Stimulated activated memory B cell treated with anti-CD40 and anti-IgM and Interleukin-4, amounts not matched to agents 10 μg/mL and 1 μg/mL and 100 μg/mL, for 72 hours (primary cell): Measurements from ENCODE around the gene WDFY4.

Source experiments
- ATAC-seq: fragments of 150-1000 bp; cut with Tn5 transposase; 2 replicates; pipeline ENCODE4 v1.10.0; 2021
- H3K27ac Mint-ChIP-seq: one replicate; pipeline ENCODE4 v1.8.0; 2022; ENCODE audit warnings: mild to moderate bottlenecking, mixed read lengths
- H3K27me3 Mint-ChIP-seq: one replicate; pipeline ENCODE4 v1.8.0; 2022; ENCODE audit warnings: mixed read lengths
- H3K36me3 Mint-ChIP-seq: one replicate; pipeline ENCODE4 v1.8.0; 2022; ENCODE audit warnings: mixed read lengths
- H3K4me1 Mint-ChIP-seq: one replicate; pipeline ENCODE4 v1.8.0; 2022; ENCODE audit warnings: mixed read lengths
- H3K4me3 Mint-ChIP-seq: one replicate; pipeline ENCODE4 v1.8.0; 2022; ENCODE audit warnings: mild to moderate bottlenecking, moderate library complexity, mixed read lengths
- H3K9me3 Mint-ChIP-seq: one replicate; pipeline ENCODE4 v1.8.0; 2022; ENCODE audit warnings: mixed read lengths

Gene WDFY4

DNA sequence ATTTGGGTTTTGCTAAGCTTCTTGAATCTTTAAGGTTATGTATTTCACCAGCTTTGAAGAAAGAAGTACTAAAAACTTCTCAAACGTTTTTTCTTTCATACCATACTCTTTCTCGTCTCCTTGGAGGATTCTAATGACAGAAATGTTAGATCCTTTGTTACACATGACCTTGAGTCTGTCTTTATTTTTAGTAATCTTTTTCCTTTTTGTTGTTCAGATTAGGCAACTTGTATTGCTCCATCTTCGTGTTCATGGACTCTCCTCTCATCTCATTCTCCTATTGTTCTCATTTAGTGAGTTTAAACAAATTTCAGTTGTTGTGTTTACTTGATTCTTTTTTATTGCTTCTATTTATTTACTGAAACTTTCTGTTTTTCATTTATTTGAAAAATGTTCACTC is 73.7 kb downstream of the WDFY4 start:
- no peak for ATAC-seq
- Mint-ChIP-seq H3K27me3 (no peaks in the 10 kb centered on the region), H3K27ac (peak overlapping the region; percentile 46), H3K9me3 (no peaks in the 10 kb centered on the region), H3K36me3 (peaks cover 81% of the 10 kb centered on the region), H3K4me1 (peaks cover 84% of the 10 kb centered on the region), H3K4me3 (peak overlapping the region; percentile 55)

GRCh38 chr10:48759113-48759901 is 74.6 kb downstream of the WDFY4 start:
- H3K27me3 Mint-ChIP-seq, result no peaks in the 10 kb centered on the region
- H3K4me3 Mint-ChIP-seq, result peak overlapping the region; percentile 7
- H3K27ac Mint-ChIP-seq, result peak overlapping the region; percentile 46
- peaks cover 80% of the 10 kb centered on the region for H3K4me1 Mint-ChIP-seq
- no peaks in the 10 kb centered on the region for H3K9me3 Mint-ChIP-seq
- H3K36me3 Mint-ChIP-seq, result peaks cover 78% of the 10 kb centered on the region
- ATAC-seq, result peak; percentile 96

DNA sequence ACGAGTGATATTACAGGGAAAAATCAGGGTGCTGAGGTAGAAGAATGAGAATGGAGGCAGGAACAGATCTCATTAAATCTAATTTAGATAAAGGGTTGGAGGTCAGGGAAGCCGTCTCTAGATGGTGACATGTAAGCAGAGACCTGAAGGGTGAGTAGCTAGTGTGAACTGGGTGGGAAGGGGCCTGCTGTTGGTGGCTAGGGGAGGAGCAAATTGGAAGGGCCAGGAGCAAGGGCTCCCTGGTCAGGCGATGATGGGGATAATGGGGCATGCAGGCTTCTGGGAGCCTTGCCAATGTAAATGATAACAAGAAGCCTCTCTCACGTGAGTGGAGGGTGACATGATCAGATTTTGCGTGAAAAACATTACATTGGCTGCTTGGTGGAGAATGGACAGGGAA is 76.3 kb downstream of the WDFY4 start:
- no peak overlapping the region for H3K4me3 Mint-ChIP-seq
- no peaks in the 10 kb centered on the region for H3K27me3 Mint-ChIP-seq
- peak overlapping the region; percentile 46 for H3K27ac Mint-ChIP-seq
- H3K36me3 Mint-ChIP-seq, result peaks cover 71% of the 10 kb centered on the region
- H3K4me1 Mint-ChIP-seq, result peaks cover 76% of the 10 kb centered on the region
- no peaks in the 10 kb centered on the region for H3K9me3 Mint-ChIP-seq
- no peak for ATAC-seq

- Mint-ChIP-seq H3K9me3 (no peaks in the 10 kb centered on the region), H3K27ac (peak overlapping the region; percentile 46)
- ATAC-seq, result no peak
Observed at GRCh38 chr10:48762064-48763042, 77.7 kb downstream of the WDFY4 start.

GRCh38 chr10:48763403-48763965 is 78.8 kb downstream of the WDFY4 start:
- no peaks in the 10 kb centered on the region for H3K27me3 Mint-ChIP-seq
- H3K27ac Mint-ChIP-seq, result no peak overlapping the region
- H3K36me3 Mint-ChIP-seq, result peaks cover 73% of the 10 kb centered on the region
- no peak for ATAC-seq
- peaks cover 70% of the 10 kb centered on the region for H3K4me1 Mint-ChIP-seq
- H3K4me3 Mint-ChIP-seq, result no peak overlapping the region
- no peaks in the 10 kb centered on the region for H3K9me3 Mint-ChIP-seq

More at GRCh38 chr10:48762064-48763042, 77.7 kb downstream of the WDFY4 start:
- peaks cover 76% of the 10 kb centered on the region for H3K36me3 Mint-ChIP-seq
- peaks cover 70% of the 10 kb centered on the region for H3K4me1 Mint-ChIP-seq
- H3K27me3 Mint-ChIP-seq, result no peaks in the 10 kb centered on the region
- no peak overlapping the region for H3K4me3 Mint-ChIP-seq

DNA sequence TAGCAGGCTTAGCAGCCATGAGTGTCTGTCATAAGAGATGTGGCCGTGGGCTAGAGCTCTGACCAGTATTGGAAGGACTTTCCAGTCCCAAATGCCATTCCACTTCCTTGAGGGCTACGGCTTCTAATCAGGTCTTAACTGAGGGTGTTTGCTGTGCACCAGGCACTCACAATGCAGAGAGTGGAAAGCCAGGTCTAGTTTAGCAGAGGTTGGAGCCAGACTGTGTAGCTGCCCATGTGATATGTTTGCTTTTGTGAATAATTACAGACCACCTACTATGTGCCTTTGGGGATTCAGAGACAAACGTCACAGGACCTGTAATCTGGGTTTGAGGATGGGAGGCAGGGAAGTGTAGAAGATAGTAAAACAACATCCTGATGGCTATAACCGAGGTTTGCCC is 79.8 kb downstream of the WDFY4 start:
- peaks cover 68% of the 10 kb centered on the region for H3K4me1 Mint-ChIP-seq
- no peak for ATAC-seq
- no peaks in the 10 kb centered on the region for H3K27me3 Mint-ChIP-seq
- no peak overlapping the region for H3K4me3 Mint-ChIP-seq
- H3K27ac Mint-ChIP-seq, result peak overlapping the region; percentile 81
- H3K9me3 Mint-ChIP-seq, result no peaks in the 10 kb centered on the region
- peaks cover 75% of the 10 kb centered on the region for H3K36me3 Mint-ChIP-seq

GRCh38 chr10:48765039-48765438 is 80.4 kb downstream of the WDFY4 start:
- Mint-ChIP-seq H3K4me1 (peaks cover 68% of the 10 kb centered on the region), H3K27me3 (no peaks in the 10 kb centered on the region), H3K4me3 (no peak overlapping the region), H3K36me3 (peaks cover 75% of the 10 kb centered on the region), H3K9me3 (no peaks in the 10 kb centered on the region), H3K27ac (peak overlapping the region; percentile 81)
- no peak for ATAC-seq

- Mint-ChIP-seq H3K4me1 (peaks cover 69% of the 10 kb centered on the region), H3K27ac (peak overlapping the region; percentile 81), H3K4me3 (no peak overlapping the region), H3K9me3 (no peaks in the 10 kb centered on the region), H3K27me3 (no peaks in the 10 kb centered on the region), H3K36me3 (peaks cover 75% of the 10 kb centered on the region)
- peak; percentile 74 for ATAC-seq
Observed at GRCh38 chr10:48765527-48765926, 80.9 kb downstream of the WDFY4 start.

DNA sequence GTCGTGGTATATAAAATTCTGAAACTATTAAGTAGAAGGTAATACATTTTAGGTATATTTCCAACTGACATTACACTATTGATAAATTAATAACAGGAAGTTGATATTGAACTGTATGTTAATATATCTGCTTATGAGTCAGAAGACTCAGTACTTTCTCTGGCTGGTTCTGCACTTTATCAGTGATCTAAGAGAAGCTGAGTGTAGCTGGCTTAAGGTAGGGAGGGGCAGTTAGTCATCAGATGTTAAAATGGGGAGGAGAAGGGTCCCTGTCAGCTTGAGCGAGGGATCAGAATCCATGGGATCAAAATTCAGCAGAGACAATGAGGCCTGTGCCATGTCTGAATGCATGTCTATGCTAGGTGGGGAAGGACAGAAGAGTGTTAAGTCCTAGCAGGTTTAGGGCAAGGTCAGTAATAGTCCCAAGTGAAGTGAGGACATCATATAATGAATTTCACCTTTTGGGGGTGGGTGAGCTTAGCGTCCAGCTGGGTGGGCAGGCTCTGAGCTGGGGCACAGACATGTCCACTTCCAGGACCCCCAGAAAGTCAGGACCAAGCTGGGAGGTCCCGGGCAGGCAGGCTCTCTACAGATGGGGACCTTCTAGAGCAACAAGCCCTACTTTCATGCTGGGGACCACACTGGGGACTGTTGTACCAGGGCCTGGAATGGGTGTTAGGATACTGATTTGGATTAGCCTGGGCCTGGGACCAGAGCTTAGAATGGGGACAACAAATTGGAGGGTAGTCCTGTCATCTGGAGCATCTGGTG is 82.9 kb downstream of the WDFY4 start:
- Mint-ChIP-seq H3K27me3 (no peaks in the 10 kb centered on the region), H3K27ac (peak overlapping the region; percentile 81), H3K4me3 (no peak overlapping the region), H3K36me3 (peaks cover 75% of the 10 kb centered on the region), H3K4me1 (peaks cover 61% of the 10 kb centered on the region), H3K9me3 (peaks cover 5% of the 10 kb centered on the region)
- no peak for ATAC-seq

DNA sequence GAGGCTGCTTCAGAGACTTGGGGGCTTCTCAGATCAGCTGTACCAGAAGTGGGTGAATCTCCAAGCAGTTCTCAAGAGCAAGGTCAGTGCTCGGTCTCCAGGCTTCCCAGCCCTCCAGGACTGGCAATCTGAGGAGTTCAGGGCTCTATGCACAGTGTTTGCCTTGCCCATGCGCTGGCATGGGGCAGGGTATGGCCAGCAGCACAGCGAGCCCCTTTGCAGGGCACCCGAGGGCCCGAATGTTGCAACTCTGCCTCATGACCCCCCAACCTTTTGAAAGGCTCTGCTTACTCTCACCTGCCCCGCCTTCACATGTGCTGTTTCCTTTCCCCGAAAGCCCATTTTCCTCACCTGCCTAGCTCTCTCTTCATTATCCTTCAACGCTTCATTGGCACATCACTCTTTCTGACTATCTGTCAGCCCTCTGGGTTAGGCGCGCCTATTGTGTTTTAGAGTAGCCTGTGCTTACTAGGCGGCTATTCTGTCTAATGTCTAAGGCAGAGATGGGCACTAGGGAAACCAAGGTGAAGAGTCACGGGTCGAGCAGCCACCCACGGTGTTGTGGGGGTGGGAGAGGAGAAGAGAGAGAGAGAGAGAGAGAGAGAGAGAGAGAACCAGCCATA is 83.6 kb downstream of the WDFY4 start:
- H3K4me1 Mint-ChIP-seq, result peaks cover 61% of the 10 kb centered on the region
- H3K27ac Mint-ChIP-seq, result peak overlapping the region; percentile 81
- peaks cover 5% of the 10 kb centered on the region for H3K9me3 Mint-ChIP-seq
- no peak for ATAC-seq
- H3K36me3 Mint-ChIP-seq, result peaks cover 80% of the 10 kb centered on the region
- H3K27me3 Mint-ChIP-seq, result no peaks in the 10 kb centered on the region
- H3K4me3 Mint-ChIP-seq, result no peak overlapping the region

GRCh38 chr10:48768926-48769325 is 84.3 kb downstream of the WDFY4 start:
- no peaks in the 10 kb centered on the region for H3K27me3 Mint-ChIP-seq
- ATAC-seq, result no peak
- peaks cover 82% of the 10 kb centered on the region for H3K36me3 Mint-ChIP-seq
- no peak overlapping the region for H3K4me3 Mint-ChIP-seq
- H3K9me3 Mint-ChIP-seq, result peaks cover 5% of the 10 kb centered on the region
- peak overlapping the region; percentile 81 for H3K27ac Mint-ChIP-seq
- H3K4me1 Mint-ChIP-seq, result peaks cover 59% of the 10 kb centered on the region

- no peaks in the 10 kb centered on the region for H3K27me3 Mint-ChIP-seq
- no peak for ATAC-seq
- peaks cover 5% of the 10 kb centered on the region for H3K9me3 Mint-ChIP-seq
- peaks cover 53% of the 10 kb centered on the region for H3K4me1 Mint-ChIP-seq
- H3K4me3 Mint-ChIP-seq, result no peak overlapping the region
- peaks cover 82% of the 10 kb centered on the region for H3K36me3 Mint-ChIP-seq
- peak overlapping the region; percentile 79 for H3K27ac Mint-ChIP-seq
Observed at GRCh38 chr10:48769706-48770435, 85.2 kb downstream of the WDFY4 start.

DNA sequence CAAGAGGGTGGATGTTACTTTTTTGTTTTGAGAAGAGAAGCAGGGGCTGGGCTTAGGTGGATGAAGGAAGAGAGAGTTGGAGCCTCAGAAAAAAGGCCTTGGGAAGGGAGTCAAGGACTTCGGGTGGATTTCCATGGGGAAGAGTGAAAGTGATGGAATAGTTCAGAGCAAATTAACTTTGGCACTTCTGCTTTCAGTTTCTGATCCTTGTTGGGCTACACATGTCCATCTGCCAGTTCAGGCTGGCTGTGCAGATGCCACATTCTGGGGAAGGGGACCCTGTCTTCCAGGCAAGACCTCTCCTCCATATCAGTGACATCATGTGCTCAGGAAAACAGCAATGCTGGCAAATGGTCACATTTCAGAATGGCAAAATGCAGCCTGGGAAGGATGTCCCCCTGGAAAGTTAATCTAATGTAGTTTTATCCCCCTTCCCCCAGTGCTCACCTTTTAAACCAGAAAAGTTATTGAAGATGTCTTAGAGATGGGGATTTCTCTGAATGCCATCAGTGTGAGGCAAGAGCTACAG is 86.0 kb downstream of the WDFY4 start:
- H3K27ac Mint-ChIP-seq, result peak overlapping the region; percentile 79
- H3K4me3 Mint-ChIP-seq, result no peak overlapping the region
- peaks cover 5% of the 10 kb centered on the region for H3K9me3 Mint-ChIP-seq
- ATAC-seq, result no peak
- H3K4me1 Mint-ChIP-seq, result peaks cover 48% of the 10 kb centered on the region
- no peaks in the 10 kb centered on the region for H3K27me3 Mint-ChIP-seq
- peaks cover 85% of the 10 kb centered on the region for H3K36me3 Mint-ChIP-seq
